Adrenal gland (tissue), 12 donors: ENCODE measurements around the gene OLFM4. TPM values are rescaled to one million over a fixed set of nuclear protein-coding genes. Genes with fewer than 3 reads are reported as not detected.

Experiments used
- DNase-seq, 7 donors: peaks; one replicate each; pipeline ENCODE4 v3.0.0-alpha.2; 2019 to 2020
- H3K27ac ChIP-seq, 5 donors: fragments of 200-600 bp; sonication (generic) in 4 of 5; 1 replicate in 3 of 5; 2 replicates in 2 of 5; pipeline versions ENCODE4 v1.5.1 to v1.8.0; 2016 to 2020; ENCODE audit warnings: mild to moderate bottlenecking in 1 of 5
- H3K27me3 ChIP-seq: fragments of 200-600 bp; 2 replicates; pipeline ENCODE4 v1.8.0; 2021
- H3K36me3 ChIP-seq, 2 donors: fragments of 200-600 bp; replicated peaks in 1 of 2; 1 replicate in 1 of 2; 2 replicates in 1 of 2; pipeline versions ENCODE4 v1.5.1 to v1.8.0; 2018 to 2022
- H3K4me1 ChIP-seq, 2 donors: fragments of 200-600 bp; replicated peaks in 1 of 2; 1 replicate in 1 of 2; 2 replicates in 1 of 2; pipeline versions ENCODE4 v1.5.1 to v1.8.0; 2018 to 2021
- H3K4me3 ChIP-seq, 4 donors: fragments of 200-600 bp; sonication (generic) in 3 of 4; one replicate each; pipeline ENCODE4 v1.5.1; 2016 to 2018
- H3K9me3 ChIP-seq, 3 donors: fragments of 200-600 bp; sonication (generic) in 1 of 3; replicated peaks in 1 of 3; 1 replicate in 2 of 3; 2 replicates in 1 of 3; pipeline versions ENCODE4 v1.5.1 to v1.8.0; 2016 to 2021
- POLR2A ChIP-seq, 2 donors: fragments of 450-650 bp; IDR thresholded peaks; one replicate each; pipeline ENCODE4 v1.6.1; 2017; ENCODE audit warnings: antibody characterized with exemption in 2 of 2, mild to moderate bottlenecking in 2 of 2, moderate library complexity in 1 of 2
- WGBS, 4 donors: extraction: QIAGEN DNeasy Blood & Tissue Kit in 2 of 4; methylation state at CpG; one replicate each; pipeline versions ENCODE4 v1.1.5 to v1.1.7; 2013 to 2017; 5-methylcytosine and 5-hydroxymethylcytosine counted together
- intact Hi-C, 2 donors: fragments of 100-400 bp; cut with DNase I; formaldehyde crosslinking; loops; one replicate each; pipeline versions ENCODE4 v1.14.1 to v1.15.0; 2022 to 2023
- polyA plus RNA-seq, 3 donors: library from polyadenylated mRNA; stranded (reverse); fragments of 200-250 nt in 2 of 3; fragments of 350-450 nt in 1 of 3; fragmentation: Illumina TruSeq in 1 of 3; extraction: RNeasy Lipid Tissue Mini Kit (QIAGEN cat#74804) in 1 of 3; gene quantifications; one replicate each; pipeline ENCODE4 v1.2.3, GENCODE V29; 2013 to 2014
- total RNA-seq, 9 donors: library from RNA; depleted of rRNA in 4 of 9; stranded (reverse); fragments of >200 nt in 4 of 9; fragments of 120-200 nt in 1 of 9; fragmentation: NEBNext Ultra II Directional in 1 of 9; extraction: Animal tissue kit (Norgen Biotek cat#: 25700) in 1 of 9; gene quantifications; one replicate each; pipeline versions ENCODE4 v1.1.0 to v1.2.4, GENCODE V29; 2013 to 2023
- TF ChIP-seq, protein P1 (sequence below), 6 experiments: fragments of 450-650 bp in 4 of 6; fragments of 200-600 bp in 2 of 6; sonication (generic) in 1 of 6; IDR thresholded peaks; 1 replicate in 5 of 6; 2 replicates in 1 of 6; pipeline versions ENCODE4 v1.5.1 to v1.8.0; 2016 to 2021; ENCODE audit warnings: antibody characterized with exemption in 6 of 6, mild to moderate bottlenecking in 2 of 6, moderate library complexity in 1 of 6
- donor health status: healthy with polysubstance abuse.
- donor health status: Bipolar disorder and iron deficiency.
- donor health status: DM: yes; HTN: yes; CAD: no.
- donor health status: DM: no; HTN: no; CAD: no.
- donor health status: DM: no; HTN: no; CAD: no.
- donor health status: DM: yes; HTN: yes; CAD: no.

Gene OLFM4
- total and polyA plus RNA-seq, 12 donors: 0.06 to 1.0 (median 0.19) TPM; not detected in 5

- TF ChIP-seq, protein P1, sequence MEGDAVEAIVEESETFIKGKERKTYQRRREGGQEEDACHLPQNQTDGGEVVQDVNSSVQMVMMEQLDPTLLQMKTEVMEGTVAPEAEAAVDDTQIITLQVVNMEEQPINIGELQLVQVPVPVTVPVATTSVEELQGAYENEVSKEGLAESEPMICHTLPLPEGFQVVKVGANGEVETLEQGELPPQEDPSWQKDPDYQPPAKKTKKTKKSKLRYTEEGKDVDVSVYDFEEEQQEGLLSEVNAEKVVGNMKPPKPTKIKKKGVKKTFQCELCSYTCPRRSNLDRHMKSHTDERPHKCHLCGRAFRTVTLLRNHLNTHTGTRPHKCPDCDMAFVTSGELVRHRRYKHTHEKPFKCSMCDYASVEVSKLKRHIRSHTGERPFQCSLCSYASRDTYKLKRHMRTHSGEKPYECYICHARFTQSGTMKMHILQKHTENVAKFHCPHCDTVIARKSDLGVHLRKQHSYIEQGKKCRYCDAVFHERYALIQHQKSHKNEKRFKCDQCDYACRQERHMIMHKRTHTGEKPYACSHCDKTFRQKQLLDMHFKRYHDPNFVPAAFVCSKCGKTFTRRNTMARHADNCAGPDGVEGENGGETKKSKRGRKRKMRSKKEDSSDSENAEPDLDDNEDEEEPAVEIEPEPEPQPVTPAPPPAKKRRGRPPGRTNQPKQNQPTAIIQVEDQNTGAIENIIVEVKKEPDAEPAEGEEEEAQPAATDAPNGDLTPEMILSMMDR (IDR thresholded peaks at IDR 0.05): no peak
- no peak for TF ChIP-seq POLR2A (IDR thresholded peaks at IDR 0.05)
- no peaks in the 10 kb centered on the region for H3K27me3 ChIP-seq
- no peak overlapping the region for H3K27ac ChIP-seq
- no peak for DNase-seq
- no peaks in the 10 kb centered on the region for H3K9me3 ChIP-seq
- H3K4me1 ChIP-seq: no peaks in the 10 kb centered on the region
- no peaks in the 10 kb centered on the region for H3K36me3 ChIP-seq
- intact Hi-C loops: no loop called here
- WGBS, 4 donors: 71 to 92% (median 89%) methylated on average over 1 of the region's 1 CpG
- no peak overlapping the region for H3K4me3 ChIP-seq
These were observed 10.4 kb downstream of the OLFM4 start for GRCh38 chr13:53038993-53039392.

- H3K27ac ChIP-seq: no peak overlapping the region
- WGBS, 4 donors: 47 to 85% (median 77%) methylated on average over 3 of the region's 3 CpGs
These were observed 13.4 kb downstream of the OLFM4 start for GRCh38 chr13:53041968-53042516.

GRCh38 chr13:53042877-53043276 lies 14.3 kb downstream of the OLFM4 start:
- WGBS, 4 donors: 58 to 65% (median 63%) methylated on average over 4 of the region's 4 CpGs
- Histone ChIP-seq H3K4me1 (no peaks in the 10 kb centered on the region), H3K27ac (no peak overlapping the region), H3K9me3 (no peaks in the 10 kb centered on the region), H3K4me3 (no peak overlapping the region), H3K36me3 (no peaks in the 10 kb centered on the region), H3K27me3 (no peaks in the 10 kb centered on the region)
- DNase-seq: no peak
- TF ChIP-seq, protein P1 (IDR thresholded peaks at IDR 0.05): no peak
- no peak for TF ChIP-seq POLR2A (IDR thresholded peaks at IDR 0.05)
- intact Hi-C loops: no loop called here

More at GRCh38 chr13:53041968-53042516, 13.4 kb downstream of the OLFM4 start:
- Histone ChIP-seq H3K36me3 (no peaks in the 10 kb centered on the region), H3K4me3 (no peak overlapping the region), H3K4me1 (no peaks in the 10 kb centered on the region), H3K9me3 (no peaks in the 10 kb centered on the region), H3K27me3 (no peaks in the 10 kb centered on the region)
- intact Hi-C loops: no loop called here
- no peak for TF ChIP-seq POLR2A (IDR thresholded peaks at IDR 0.05)
- TF ChIP-seq, protein P1 (IDR thresholded peaks at IDR 0.05): no peak
- DNase-seq: no peak

DNA sequence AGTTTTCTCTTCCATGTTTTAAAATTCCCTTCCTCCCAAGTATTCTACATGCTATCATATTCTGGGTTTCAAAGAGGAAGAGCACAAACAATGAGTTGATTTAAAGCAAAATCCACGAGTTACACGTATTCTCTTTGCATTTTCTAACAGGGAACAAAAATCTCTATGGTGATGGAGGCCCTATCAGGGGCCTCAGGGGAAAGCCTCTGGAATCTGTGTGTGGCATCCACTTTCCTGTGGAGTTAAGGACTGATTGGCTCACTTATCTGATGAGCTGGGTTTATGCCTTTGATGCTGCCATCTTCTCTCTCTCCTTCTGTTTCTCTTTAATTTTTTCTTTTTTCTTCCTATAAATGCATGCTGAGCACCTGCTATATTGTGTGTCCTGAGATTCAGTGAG lies 14.8 kb downstream of the OLFM4 start:
- H3K4me3 ChIP-seq: no peak overlapping the region

More for the DNA sequence above, 14.8 kb downstream of the OLFM4 start:
- no peak for TF ChIP-seq POLR2A (IDR thresholded peaks at IDR 0.05)
- TF ChIP-seq, protein P1 (IDR thresholded peaks at IDR 0.05): no peak
- intact Hi-C loops: no loop called here
- Histone ChIP-seq H3K4me1 (no peaks in the 10 kb centered on the region), H3K27ac (no peak overlapping the region), H3K27me3 (no peaks in the 10 kb centered on the region), H3K9me3 (no peaks in the 10 kb centered on the region), H3K36me3 (no peaks in the 10 kb centered on the region)
- WGBS, 4 donors: 57 to 75% (median 66%) methylated on average over 2 of the region's 2 CpGs
- no peak for DNase-seq
